NCI-H1105 treated with DMSO at 0.1 percent for 48 hours (cell line): ENCODE results near the gene HIRIP3.
"Not testable (repeated sequence)": the region's sequence is repeated elsewhere in the genome, so short reads cannot be mapped to it uniquely, and the experiment has no call there.

Experiments used
- DNase-seq: peaks from one replicate; lab custom pipeline; 2025; lab: John Stamatoyannopoulos, UW

Gene HIRIP3, protein sequence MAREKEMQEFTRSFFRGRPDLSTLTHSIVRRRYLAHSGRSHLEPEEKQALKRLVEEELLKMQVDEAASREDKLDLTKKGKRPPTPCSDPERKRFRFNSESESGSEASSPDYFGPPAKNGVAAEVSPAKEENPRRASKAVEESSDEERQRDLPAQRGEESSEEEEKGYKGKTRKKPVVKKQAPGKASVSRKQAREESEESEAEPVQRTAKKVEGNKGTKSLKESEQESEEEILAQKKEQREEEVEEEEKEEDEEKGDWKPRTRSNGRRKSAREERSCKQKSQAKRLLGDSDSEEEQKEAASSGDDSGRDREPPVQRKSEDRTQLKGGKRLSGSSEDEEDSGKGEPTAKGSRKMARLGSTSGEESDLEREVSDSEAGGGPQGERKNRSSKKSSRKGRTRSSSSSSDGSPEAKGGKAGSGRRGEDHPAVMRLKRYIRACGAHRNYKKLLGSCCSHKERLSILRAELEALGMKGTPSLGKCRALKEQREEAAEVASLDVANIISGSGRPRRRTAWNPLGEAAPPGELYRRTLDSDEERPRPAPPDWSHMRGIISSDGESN

DNA sequence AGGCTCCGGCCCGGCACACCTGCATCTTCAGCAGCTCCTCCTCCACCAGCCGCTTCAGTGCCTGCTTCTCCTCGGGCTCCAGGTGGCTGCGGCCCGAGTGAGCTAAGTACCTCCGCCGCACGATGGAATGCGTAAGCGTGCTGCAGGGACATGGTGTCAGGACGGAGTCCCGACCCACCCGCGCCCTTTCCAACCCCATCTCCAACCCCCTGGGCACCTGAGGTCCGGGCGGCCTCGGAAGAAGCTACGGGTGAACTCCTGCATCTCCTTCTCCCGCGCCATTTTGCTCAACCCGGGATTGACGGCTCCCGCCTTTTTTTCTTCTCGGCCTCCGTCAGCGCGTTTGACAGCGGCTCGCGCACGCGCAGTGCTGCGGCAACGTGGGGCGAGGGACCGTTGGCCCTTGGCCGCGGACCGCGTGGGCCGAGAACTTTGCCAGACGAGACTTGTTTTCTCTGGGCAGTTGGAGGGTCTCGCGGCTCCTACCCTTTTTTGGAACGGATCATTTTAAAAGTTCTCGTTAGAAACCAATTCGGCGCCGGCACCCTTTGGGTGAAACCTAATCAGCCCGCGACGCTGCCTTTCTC lies at the start of gene HIRIP3:
HIRIP3 (minus strand) TSS at position 294 of the 587 bp plus-strand sequence; CDS start at position 282, 12 bp downstream.
- peak; percentile 79 for DNase-seq

DNA sequence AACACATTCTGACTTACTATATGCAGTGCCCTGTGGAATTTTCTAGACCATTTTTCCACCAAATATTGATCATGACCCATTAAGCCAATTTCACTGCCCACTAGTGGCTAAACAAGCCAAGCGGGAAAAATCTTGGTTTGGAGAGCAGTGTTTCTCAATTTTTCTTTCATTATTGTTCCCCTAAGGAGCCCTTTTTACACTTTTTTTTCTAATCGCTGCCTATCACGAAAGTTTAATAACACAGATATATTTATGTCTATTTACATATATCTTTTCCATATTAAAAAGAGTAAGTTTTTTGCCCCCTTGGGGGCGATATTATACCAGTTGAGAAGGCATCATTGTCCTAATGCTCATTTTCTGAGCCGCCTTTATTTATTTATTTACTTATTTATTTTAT lies 46.4 kb upstream of the HIRIP3 start:
- peak; percentile 14 for DNase-seq

DNA sequence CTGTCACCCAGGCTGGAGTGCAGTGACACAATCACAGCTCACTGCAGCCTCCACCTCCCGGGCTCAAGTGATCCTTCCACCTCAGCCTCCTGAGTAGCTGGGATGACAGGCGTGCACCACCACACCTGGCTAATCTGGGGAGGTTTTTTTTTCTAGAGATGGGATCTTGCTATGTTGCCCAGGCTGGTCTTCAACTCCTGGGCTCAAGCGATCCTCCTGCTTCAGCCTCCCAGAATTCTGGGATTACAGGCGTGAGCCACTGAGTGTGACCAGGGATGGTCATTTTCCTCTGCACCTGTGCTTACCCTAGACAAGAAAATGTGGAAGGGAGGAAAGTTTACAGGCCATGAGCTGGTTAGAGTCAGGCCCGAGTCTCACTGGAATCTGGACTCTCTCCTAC lies 45.3 kb upstream of the HIRIP3 start:
- not testable (repeated sequence) for DNase-seq

DNA sequence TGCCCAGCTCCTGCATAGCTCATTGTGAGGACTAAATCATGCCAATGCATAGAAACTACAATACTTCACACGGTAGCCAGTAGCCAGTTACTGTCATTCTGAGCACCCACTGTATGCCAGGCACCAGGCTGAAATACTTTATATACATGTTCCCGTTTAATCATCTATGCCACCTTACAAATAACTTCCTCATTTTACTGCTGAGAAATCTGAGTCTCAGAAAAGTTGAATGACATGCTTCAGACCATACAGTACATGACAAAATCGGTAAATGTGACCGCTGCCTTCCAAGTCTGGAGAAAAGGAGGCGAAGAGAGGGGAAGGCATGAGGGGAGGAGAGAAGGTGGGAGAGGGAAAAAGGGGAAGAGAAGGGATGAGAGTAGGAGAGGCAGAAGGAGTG lies 44.8 kb upstream of the HIRIP3 start:
- DNase-seq, result no peak

DNA sequence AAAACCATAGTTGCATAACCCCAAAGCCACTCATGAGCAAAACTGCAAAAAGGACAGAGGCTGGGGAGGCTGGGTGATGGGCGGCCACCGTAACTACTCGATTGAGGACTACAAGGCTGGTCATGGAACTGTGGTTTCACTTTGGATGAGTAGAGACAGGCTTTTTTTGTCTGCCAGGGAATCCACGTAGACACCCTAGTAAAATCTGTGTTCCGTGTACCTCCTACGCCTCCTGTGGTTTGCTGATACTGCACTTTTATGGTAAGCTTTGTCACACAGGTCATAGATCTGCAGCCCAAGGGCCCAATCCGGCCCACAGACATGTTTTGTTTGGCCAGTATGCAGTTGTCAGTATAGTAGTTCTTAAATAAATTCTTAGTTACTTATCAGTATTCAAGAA lies 37.9 kb upstream of the HIRIP3 start:
- DNase-seq, result no peak

DNA sequence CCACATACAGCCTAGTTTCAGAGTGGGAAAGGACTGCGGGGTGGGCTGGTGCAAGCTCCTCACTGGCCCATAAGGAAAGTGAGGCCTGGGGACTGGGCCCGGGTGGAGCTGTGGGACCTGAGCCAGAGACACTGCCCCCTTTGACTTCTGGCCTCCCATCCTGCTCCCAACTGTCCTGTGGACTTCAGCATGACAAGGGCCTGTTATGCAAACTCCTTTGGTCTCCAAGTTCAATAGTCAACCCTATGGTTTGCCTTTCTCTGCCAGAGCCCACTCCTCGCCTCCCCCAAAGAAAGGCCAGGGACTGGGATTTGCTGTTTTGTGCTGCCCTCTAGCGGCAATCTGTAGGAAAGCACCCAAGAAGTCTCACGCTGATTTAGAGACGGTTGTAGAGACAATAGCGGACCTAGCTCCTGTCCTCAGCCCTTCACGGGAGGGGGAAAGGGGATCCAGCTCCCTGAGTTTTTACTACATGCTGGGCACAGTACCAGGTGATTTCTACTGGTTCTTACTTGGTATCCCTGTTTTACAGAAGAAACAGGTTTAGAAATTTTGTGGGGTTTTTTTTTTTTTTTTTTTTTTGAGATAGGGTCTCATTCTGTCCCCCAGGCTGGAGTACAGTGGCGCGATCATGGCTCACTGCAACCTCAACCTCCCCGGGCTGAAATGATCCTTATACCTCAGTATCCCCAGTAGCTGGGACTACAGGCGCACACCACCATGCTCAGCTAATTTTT lies 36.8 kb upstream of the HIRIP3 start:
- DNase-seq, result peak; percentile 80

DNA sequence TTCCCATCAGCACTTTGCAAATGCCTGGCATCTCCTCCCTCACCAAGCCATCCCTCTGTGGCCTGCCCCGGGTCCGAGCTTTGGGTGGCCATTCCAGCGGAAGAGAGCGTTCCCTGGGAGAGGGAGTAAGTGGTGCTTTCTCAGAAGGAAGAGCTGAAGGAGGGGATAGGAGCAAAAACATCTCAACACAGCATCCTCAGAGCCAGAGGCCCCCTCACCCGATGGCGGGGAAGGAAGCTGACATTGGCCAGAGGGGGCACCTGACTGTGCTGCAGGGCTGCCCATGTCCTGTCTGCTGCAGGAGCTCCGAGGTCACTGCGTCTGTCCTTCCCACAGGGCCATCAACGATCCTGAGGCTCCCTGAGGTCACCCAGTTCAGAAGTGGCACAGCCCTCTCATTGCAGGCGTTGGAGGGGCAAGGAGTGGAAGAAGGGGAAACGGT lies 36.1 kb upstream of the HIRIP3 start:
- DNase-seq, result no peak

DNA sequence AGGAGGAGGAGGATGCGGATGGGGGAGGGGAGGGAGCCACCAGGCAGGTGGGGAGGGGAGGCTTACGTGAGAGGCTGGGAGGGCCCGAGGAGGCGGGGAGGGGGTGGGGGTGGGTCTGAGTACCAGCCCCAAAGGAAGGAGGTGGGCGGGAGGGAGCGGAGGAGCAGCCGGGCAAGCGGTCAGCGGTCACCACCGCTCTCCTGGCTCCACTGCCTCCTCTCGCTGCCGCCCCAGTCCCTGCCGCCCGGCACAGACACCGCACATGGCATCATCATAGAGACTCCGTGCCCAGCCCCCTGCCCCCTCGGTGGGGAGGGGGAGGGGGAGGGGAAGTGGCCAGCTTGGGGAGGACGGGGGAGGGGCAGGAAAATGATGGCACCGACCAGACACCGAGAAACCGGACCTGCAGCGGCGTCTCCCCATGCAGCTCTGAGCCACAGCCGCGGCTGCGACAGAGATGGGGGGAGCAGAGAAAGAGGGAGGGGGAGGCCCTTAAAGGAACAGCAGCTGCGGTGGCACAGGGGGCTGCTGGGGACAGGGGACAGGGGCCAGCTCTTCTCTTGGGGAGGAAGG lies 35.5 kb upstream of the HIRIP3 start, which contains the start of gene TLCD3B:
TLCD3B (minus strand) TSS at position 431 of the 573 bp plus-strand sequence. CDS start 744 bp downstream, outside the sequence.
- peak; percentile 13 for DNase-seq

DNA sequence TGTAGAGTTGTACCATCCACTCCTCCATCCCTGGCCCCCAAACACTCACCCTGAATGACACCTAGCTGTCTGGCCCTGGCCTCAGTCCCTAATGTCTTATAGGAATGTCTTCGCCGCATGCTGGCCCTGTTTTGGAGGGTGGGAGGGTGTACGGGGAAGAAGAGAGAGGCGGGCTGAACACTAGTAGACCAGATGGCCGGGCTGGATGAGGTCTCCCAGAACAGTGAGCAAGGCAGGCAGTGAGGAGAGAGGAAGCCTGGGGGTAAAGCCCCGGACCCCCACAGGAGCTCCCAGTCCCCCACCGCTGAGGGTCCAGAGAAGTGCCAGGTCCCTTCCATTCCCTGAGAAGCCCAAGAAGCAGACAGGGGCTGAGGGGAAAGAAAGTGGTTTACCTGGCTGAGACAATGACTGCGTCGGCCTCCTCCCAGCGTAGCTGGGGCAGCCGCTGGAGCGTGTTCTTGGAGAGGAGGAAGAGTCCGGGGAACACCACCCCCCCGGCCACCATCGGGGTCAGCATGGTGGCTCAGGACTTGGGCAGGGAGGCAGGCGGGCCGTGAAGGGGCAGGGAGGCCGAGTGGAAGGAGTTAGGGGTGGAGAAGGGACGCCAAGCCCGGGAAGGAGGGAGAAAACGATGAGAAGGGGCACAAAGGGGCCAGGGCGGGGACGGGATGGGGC lies 34.7 kb upstream of the HIRIP3 start:
- no peak for DNase-seq

DNA sequence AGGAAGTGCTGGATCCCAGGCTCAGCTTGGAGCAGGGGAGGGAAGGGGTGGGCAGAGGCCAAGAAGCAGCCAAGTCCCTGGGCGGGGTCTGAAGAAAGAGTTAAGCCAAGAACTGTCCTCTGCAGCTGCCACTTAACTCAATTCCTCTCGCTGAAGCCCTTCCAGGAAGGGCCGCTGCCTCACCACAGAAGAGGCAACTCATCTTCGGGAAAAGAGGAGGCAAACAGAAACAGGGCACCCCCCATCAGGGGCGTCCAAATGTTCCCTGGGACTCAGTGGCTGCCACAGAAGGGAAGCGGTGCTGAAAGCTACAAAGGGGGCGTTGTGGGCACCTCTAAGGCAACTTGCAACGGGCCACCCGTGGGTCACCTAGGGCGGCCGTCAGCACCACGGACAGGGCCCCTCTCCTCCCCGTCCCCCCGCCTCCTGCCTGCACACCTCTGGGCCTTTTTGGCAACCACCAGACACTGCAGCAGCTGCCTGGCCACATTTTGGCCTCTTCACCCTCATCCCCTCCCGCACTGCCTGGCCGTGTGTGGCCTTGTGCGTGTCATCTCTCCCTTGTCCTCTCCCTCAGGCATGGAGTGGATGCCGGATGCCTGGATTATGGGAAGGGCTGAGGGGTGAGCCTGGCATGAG lies 33.1 kb upstream of the HIRIP3 start:
- no peak for DNase-seq

- DNase-seq, result no peak
These were observed 32.4 kb upstream of the HIRIP3 start for GRCh38 chr16:30027588-30028437.

DNA sequence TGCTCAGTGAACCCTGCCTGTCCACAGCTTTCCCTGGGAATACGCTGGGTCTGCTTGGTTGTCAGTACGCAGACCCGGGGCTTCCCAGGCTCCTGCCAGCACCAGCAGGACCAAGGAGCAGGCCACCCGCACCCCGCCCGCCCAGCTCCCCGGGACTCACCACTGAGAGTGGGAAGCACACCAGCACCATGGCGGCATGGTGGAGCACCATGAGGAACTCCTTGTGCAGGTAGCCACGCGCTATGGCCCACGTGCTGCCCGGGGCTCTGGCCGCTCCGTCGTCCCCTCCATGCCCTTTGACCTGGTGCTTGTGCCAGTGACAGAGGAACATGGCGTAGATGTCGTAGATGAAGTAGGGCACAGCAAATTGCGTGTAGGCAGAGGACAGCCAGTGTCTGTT lies 31.0 kb upstream of the HIRIP3 start:
- DNase-seq, result no peak

DNA sequence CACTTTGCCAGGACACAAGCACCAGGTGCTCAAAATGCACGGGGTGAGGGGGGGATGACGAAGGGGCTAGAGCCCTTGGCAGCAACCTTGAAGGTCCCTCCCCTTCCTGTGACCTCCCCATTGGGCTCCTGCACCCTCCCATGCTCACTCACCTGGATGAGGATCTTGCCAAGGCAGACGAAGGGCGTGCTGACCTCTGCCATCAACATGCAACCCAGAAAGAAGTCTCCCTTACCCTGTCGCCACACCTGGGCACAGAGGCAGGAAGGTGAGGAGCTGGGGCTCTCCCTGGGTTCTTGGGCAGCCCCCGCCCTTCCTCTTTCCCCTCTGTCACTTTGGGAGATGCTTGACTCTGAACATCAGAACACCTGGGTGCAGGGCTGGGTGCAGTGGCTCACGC lies 30.2 kb upstream of the HIRIP3 start:
- DNase-seq, result no peak

DNA sequence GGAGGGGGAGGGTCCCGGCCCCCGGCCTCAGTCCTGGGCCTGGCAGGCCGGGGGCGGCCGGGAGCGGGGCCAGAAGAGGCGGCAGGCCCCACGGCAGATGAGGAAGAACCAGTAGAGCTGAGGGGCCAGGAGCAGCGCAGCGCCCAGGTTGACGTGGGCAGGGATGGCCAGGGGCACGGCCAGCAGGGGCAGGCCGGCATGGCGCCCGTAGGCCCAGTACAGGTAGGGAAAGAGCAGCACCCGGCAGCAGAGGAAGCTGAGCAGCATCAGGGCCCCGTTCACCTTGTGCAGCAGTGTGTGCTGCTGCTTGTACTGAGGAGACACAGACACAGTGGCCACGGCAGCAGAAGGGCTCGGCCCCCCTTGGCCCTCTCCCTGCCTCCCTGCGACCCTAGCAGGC lies 29.7 kb upstream of the HIRIP3 start:
- no peak for DNase-seq

DNA sequence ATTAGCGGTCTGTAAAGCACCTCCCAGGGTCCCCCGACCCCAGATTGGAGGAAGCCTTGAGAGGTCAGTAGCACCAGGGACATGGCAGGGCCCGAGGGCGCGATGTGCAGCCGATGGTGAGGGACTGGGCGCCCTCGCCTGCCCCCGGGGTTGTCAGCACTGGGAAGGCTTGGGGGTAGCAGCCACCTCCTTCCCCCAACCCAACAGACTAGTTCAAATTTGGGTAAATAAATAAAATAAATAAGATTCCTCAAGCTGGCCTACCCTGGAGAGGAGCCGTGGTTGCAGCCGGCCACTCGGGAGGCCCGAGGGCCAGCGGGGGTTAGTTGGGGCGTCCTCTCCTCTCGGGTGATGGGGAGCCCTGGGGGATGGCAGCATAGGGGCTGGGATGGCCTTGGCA lies 29.0 kb upstream of the HIRIP3 start:
- no peak for DNase-seq

GRCh38 chr16:30023586-30023985 lies 28.2 kb upstream of the HIRIP3 start:
- DNase-seq, result no peak

DNA sequence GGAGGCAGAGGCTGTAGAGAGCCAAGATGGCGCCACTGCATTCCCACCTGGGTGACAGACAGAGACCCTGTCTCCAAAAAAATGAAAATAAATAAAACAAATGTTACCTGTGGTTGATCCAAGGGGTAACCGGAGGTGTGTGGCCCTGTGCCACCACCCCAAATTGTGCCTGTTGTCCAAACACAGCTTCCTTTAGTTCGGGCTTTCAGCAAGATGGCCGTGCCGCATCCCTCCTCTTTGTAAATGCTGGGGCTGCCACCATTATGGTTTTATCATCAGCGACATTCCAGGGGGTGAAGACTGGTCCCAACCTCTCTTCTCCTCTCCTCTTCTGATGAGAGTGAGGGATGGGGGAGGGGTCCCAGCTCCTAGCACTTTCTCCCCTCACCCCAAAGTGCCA lies 27.5 kb upstream of the HIRIP3 start, which contains the start of gene C16orf92:
C16orf92 (plus strand) TSS at position 312 of the 400 bp plus-strand sequence. CDS start 143 bp downstream, outside the sequence.
- no peak for DNase-seq

DNA sequence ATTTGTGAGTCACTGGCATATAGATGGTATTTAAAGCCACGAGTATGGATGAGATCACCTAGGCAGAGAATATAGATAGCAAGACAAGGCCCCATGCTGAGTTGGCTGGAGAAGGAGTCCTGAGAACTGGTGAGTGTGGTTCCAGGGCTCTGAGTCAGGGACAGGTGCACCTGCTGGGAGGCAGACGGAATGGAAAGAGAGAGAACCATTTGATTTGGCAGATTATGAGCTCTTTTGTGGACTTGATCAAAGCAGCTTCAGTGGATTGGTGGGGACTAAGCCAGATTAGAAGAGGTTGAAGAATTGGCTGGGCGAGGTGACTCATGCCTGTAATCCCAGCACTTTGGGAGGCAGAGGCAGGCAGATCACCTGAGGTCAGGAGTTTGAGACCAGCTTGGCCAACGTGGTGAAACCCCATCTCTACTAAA lies 23.3 kb upstream of the HIRIP3 start:
- DNase-seq, result no peak

DNA sequence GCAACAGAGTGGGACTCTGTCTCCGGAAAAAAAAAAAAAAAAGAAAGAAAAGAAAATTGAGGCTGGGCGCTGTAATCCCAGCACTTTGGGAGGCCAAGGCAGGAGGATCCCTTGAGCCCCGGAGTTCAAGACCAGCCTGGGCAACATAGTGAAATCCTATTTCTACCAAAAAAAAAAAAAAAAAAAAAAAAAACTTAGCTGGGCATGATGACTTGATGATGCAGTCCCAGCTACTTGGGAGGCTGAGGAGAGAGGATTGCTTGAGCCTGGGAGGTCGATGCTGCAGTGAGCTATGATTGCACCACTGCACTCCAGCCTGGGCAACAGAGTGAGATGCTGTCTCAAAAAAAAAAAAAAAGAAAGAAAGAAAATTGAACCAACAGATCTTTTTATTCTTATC lies 22.5 kb upstream of the HIRIP3 start:
- not testable (repeated sequence) for DNase-seq

- DNase-seq, result no peak
These were observed 21.9 kb upstream of the HIRIP3 start for GRCh38 chr16:30017277-30017656.
